ENCODE results near the gene SLC25A23.

GRCh38 chr19:6475321-6476108, 15.9 kb upstream of the SLC25A23 start:
- TF ChIP-seq CTCF (conservative IDR thresholded peaks at IDR 0.05 in 1 of 2, IDR thresholded peaks at IDR 0.05 in 1 of 2; ENCODE audit: extremely low read depth in 1 of 2, insufficient read depth in 1 of 2, low read depth in 1 of 2, low read length in 2 of 2) (no peak), EZH2 (IDR thresholded peaks at IDR 0.05; ENCODE audit: borderline replicate concordance, low read length) (no peak)
